Neuronal stem cell (in vitro differentiated cells): ENCODE measurements around the gene CFAP58.
"Not testable (repeated sequence)": the region's sequence is repeated elsewhere in the genome, so short reads cannot be mapped to it uniquely, and the experiment has no call there.

Experiments
- DNase-seq: peaks from one replicate; pipeline ENCODE4 v3.0.0-alpha.2; 2013; ENCODE audit warnings: low spot score
- H2AFZ ChIP-seq: one replicate; pipeline ENCODE4 v1.6.1; 2013; ENCODE audit warnings: mild to moderate bottlenecking, low read length, inconsistent platforms
- H2AK5ac ChIP-seq: 2 replicates; pipeline ENCODE4 v1.6.1; 2013; ENCODE audit warnings: low read depth, mild to moderate bottlenecking, inconsistent platforms, low read length, moderate library complexity, mixed read lengths
- H2BK120ac ChIP-seq: 2 replicates; pipeline ENCODE4 v1.6.1; 2013; ENCODE audit warnings: low read depth, mild to moderate bottlenecking, inconsistent platforms, low read length, moderate library complexity, mixed read lengths
- H2BK12ac ChIP-seq: one replicate; pipeline ENCODE4 v1.6.1; 2013; ENCODE audit warnings: low read length, inconsistent platforms
- H2BK15ac ChIP-seq: 2 replicates; pipeline ENCODE4 v1.6.1; 2013; ENCODE audit warnings: mild to moderate bottlenecking, low read length, inconsistent platforms, mixed read lengths
- H2BK5ac ChIP-seq: one replicate; pipeline ENCODE4 v1.6.1; 2013; ENCODE audit warnings: inconsistent platforms, mild to moderate bottlenecking, low read length, moderate library complexity
- H3K14ac ChIP-seq: one replicate; pipeline ENCODE4 v1.6.1; 2013; ENCODE audit warnings: low read length, inconsistent platforms
- H3K18ac ChIP-seq: 2 replicates; pipeline ENCODE4 v1.6.1; 2013; ENCODE audit warnings: low read length, inconsistent platforms
- H3K23ac ChIP-seq: 2 replicates; pipeline ENCODE4 v1.6.1; 2013; ENCODE audit warnings: low read depth, mild to moderate bottlenecking, mixed read lengths, low read length, inconsistent platforms; ENCODE audit not compliant: poor library complexity
- H3K27ac ChIP-seq: replicated peaks from 3 replicates; pipeline ENCODE4 v1.5.1; 2013; ENCODE audit warnings: low read length, inconsistent platforms
- H3K27me3 ChIP-seq, 3 experiments: 2 replicates each; pipeline ENCODE4 v1.6.1; 2013; ENCODE audit warnings: low read length in 3 of 3, mild to moderate bottlenecking in 2 of 3, inconsistent platforms in 1 of 3, low read depth in 1 of 3, mixed read lengths in 1 of 3, moderate library complexity in 1 of 3; ENCODE audit not compliant: control insufficient read depth in 3 of 3, insufficient read depth in 3 of 3
- H3K36me3 ChIP-seq, 2 donors: replicated peaks in 1 of 2; 2 replicates each; pipeline ENCODE4 v1.6.1; 2013; ENCODE audit warnings: low read length in 2 of 2; ENCODE audit not compliant: control insufficient read depth in 2 of 2, insufficient read depth in 2 of 2
- H3K4ac ChIP-seq: 2 replicates; pipeline ENCODE4 v1.6.1; 2013; ENCODE audit warnings: inconsistent platforms, mild to moderate bottlenecking, low read length, moderate library complexity
- H3K4me1 ChIP-seq, 2 donors: 1 replicate in 1 of 2; 2 replicates in 1 of 2; pipeline ENCODE4 v1.6.1; 2013; ENCODE audit warnings: low read length in 2 of 2, low read depth in 1 of 2; ENCODE audit not compliant: control insufficient read depth in 2 of 2, insufficient read depth in 1 of 2
- H3K4me2 ChIP-seq: one replicate; pipeline ENCODE4 v1.6.1; 2013; ENCODE audit warnings: mild to moderate bottlenecking, low read length, inconsistent platforms; ENCODE audit not compliant: insufficient read depth, poor library complexity, severe bottlenecking
- H3K4me3 ChIP-seq, 2 donors: 2 replicates each; pipeline ENCODE4 v1.5.1; 2013; ENCODE audit warnings: low read length in 2 of 2, mild to moderate bottlenecking in 2 of 2, inconsistent platforms in 1 of 2, moderate library complexity in 1 of 2
- H3K79me1 ChIP-seq: one replicate; pipeline ENCODE4 v1.6.1; 2013; ENCODE audit warnings: low read depth, mild to moderate bottlenecking, inconsistent platforms, low read length, moderate library complexity
- H3K9ac ChIP-seq: one replicate; pipeline ENCODE4 v1.6.1; 2013; ENCODE audit warnings: mild to moderate bottlenecking, low read depth, low read length, inconsistent platforms; ENCODE audit not compliant: poor library complexity
- H3K9me3 ChIP-seq, 2 donors: replicated peaks in 1 of 2; 2 replicates each; pipeline versions ENCODE3 to v1.6.1; 2013; ENCODE audit warnings: low read length in 2 of 2, mild to moderate bottlenecking in 2 of 2, inconsistent platforms in 1 of 2, low read depth in 1 of 2, mixed read lengths in 1 of 2, moderate library complexity in 1 of 2; ENCODE audit not compliant: control insufficient read depth in 2 of 2, insufficient read depth in 1 of 2
- H4K8ac ChIP-seq: one replicate; pipeline ENCODE4 v1.6.1; 2013; ENCODE audit warnings: low read depth, mild to moderate bottlenecking, inconsistent platforms, low read length, moderate library complexity
- H4K91ac ChIP-seq: one replicate; pipeline ENCODE4 v1.6.1; 2013; ENCODE audit warnings: low read length, low read depth, mild to moderate bottlenecking, inconsistent platforms; ENCODE audit not compliant: poor library complexity
- WGBS, 2 donors: extraction: QIAGEN DNeasy Blood & Tissue Kit; methylation state at CpG; one replicate each; pipeline ENCODE4 v1.1.7; 2013; ENCODE audit warnings: missing lambda C conversion rate in 2 of 2, mixed read lengths in 1 of 2; ENCODE audit not compliant: insufficient read length in 2 of 2, insufficient replicate concordance in 1 of 2; ENCODE audit errors: extremely low coverage in 2 of 2; 5-methylcytosine and 5-hydroxymethylcytosine counted together

The CFAP58 gene

GRCh38 chr10:104456802-104457542 is 103.3 kb downstream of the CFAP58 start:
- H3K27me3 ChIP-seq = no peaks in the 10 kb centered on the region
- H3K4me1 ChIP-seq = no peaks in the 10 kb centered on the region
- H3K9me3 ChIP-seq = no peaks in the 10 kb centered on the region
- H3K23ac ChIP-seq = no peak overlapping the region
- H3K14ac ChIP-seq = no peak overlapping the region
- no peak overlapping the region for H3K9ac ChIP-seq
- H3K4me2 ChIP-seq = no peak overlapping the region
- H2AFZ ChIP-seq = no peak overlapping the region
- H3K27ac ChIP-seq = no peak overlapping the region
- H3K36me3 ChIP-seq = no peaks in the 10 kb centered on the region
- no peak overlapping the region for H2BK12ac ChIP-seq
- H4K91ac ChIP-seq = no peak overlapping the region
- H3K4ac ChIP-seq = no peak overlapping the region
- no peak overlapping the region for H3K4me3 ChIP-seq
- no peaks in the 10 kb centered on the region for H3K79me1 ChIP-seq
- no peak overlapping the region for H2BK120ac ChIP-seq
- H2BK15ac ChIP-seq = no peak overlapping the region
- no peak overlapping the region for H2BK5ac ChIP-seq
- no CpG with 5 or more reads among the region's 8 CpGs for WGBS, 2 donors
- H3K18ac ChIP-seq = no peak overlapping the region
- no peak for DNase-seq
- no peak overlapping the region for H2AK5ac ChIP-seq
- no peak overlapping the region for H4K8ac ChIP-seq

- Histone ChIP-seq H4K91ac (no peak overlapping the region), H2AK5ac (no peak overlapping the region), H3K14ac (no peak overlapping the region), H3K23ac (no peak overlapping the region), H3K9ac (no peak overlapping the region), H3K79me1 (no peaks in the 10 kb centered on the region), H3K4ac (no peak overlapping the region), H3K4me3 (no peak overlapping the region), H3K36me3 (no peaks in the 10 kb centered on the region), H3K27ac (no peak overlapping the region), H2BK12ac (no peak overlapping the region), H2AFZ (no peak overlapping the region), H3K4me1 (no peaks in the 10 kb centered on the region), H3K9me3 (no peaks in the 10 kb centered on the region), H3K18ac (no peak overlapping the region), H3K27me3 (no peaks in the 10 kb centered on the region), H2BK5ac (no peak overlapping the region), H3K4me2 (no peak overlapping the region), H4K8ac (no peak overlapping the region), H2BK15ac (no peak overlapping the region), H2BK120ac (no peak overlapping the region)
- no peak for DNase-seq
- WGBS, 2 donors = no CpG with 5 or more reads among the region's 3 CpGs
Observed at GRCh38 chr10:104457543-104457828, 103.9 kb downstream of the CFAP58 start.

- H3K27me3 ChIP-seq, H2BK5ac ChIP-seq, H3K36me3 ChIP-seq, H3K14ac ChIP-seq, H4K91ac ChIP-seq, H2BK12ac ChIP-seq, H3K4me1 ChIP-seq, H3K79me1 ChIP-seq, H2AFZ ChIP-seq, H2AK5ac ChIP-seq, H3K23ac ChIP-seq, H3K9ac ChIP-seq, H3K4me2 ChIP-seq, H3K27ac ChIP-seq, DNase-seq, H3K4ac ChIP-seq, H4K8ac ChIP-seq, H3K9me3 ChIP-seq, H3K18ac ChIP-seq, H3K4me3 ChIP-seq, H2BK15ac ChIP-seq, H2BK120ac ChIP-seq: not testable (repeated sequence)
Observed at GRCh38 chr10:104465575-104465974, 111.9 kb downstream of the CFAP58 start.

- H3K18ac ChIP-seq, H3K4me2 ChIP-seq, H4K8ac ChIP-seq, H3K4me3 ChIP-seq, DNase-seq, H3K4me1 ChIP-seq, H2BK120ac ChIP-seq, H3K27ac ChIP-seq, H3K27me3 ChIP-seq, H3K9ac ChIP-seq, H2BK15ac ChIP-seq, H3K23ac ChIP-seq, H2BK5ac ChIP-seq, H3K14ac ChIP-seq, H3K9me3 ChIP-seq, H2AFZ ChIP-seq, H2BK12ac ChIP-seq, H3K36me3 ChIP-seq, H3K4ac ChIP-seq, H2AK5ac ChIP-seq, H4K91ac ChIP-seq, H3K79me1 ChIP-seq: not testable (repeated sequence)
- WGBS, 2 donors = no CpG with 5 or more reads among the region's 2 CpGs
Observed at GRCh38 chr10:104468818-104469217, 115.2 kb downstream of the CFAP58 start.
